Stimulated activated CD4-positive, alpha-beta T cell treated with anti-CD3 and anti-CD28 coated beads, Interleukin-15, amount 100 ng/mL, for 48 hours (primary cell): ENCODE data around the gene CDK14.

Experiments used
- DNase-seq, 2 donors: peaks; one replicate each; pipeline ENCODE4 v3.0.0-alpha.2; 2020; ENCODE audit warnings: low read depth in 2 of 2

Gene CDK14

DNA sequence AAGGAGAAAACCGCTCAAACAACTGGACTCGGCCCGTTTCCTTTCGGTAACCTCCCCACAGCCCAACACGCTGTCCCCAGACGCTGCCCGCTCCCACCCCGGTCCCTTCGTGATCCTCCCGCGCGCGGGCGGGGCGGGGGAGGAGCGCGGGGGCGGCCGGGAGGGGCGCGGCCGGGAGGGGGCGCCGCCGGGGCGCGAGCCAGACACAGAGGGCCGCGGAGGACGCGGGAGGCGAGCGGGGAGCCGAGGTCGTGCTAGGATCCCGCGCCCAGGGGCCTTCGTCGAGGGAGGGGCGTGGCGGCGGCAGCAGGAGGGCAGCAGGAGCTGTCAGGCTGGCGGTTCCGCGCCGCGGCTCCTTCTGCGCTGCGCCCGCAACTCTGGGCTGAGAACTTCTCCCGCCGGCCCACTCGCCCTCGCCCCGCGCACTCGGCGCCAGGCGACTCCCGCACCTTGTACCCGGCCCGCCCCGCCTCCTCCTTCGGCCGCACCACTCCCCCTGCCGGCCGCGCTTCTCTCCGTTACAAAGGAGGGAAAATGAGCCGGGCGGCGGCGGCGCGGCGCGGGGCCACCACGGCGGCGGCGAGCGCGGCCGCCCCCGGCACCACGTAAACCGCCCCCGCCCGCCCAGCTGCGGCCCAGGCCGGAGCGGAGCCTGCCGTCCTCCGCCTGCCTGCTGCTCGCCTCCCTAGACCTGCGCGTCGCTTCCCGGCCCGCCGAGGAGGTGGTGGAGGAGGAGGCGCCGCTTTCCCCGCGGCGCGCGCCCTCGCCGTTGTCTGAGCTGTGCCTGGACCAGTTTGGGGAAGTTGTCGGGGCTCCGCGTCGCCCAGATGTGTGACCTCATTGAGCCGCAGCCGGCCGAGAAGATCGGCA is at the start of gene CDK14:
CDK14 (plus strand) TSS at position 521 of the 870 bp plus-strand sequence; CDS start at position 828, 307 bp downstream.
- DNase-seq: peak in 1 of 2 donors; percentile 44

DNA sequence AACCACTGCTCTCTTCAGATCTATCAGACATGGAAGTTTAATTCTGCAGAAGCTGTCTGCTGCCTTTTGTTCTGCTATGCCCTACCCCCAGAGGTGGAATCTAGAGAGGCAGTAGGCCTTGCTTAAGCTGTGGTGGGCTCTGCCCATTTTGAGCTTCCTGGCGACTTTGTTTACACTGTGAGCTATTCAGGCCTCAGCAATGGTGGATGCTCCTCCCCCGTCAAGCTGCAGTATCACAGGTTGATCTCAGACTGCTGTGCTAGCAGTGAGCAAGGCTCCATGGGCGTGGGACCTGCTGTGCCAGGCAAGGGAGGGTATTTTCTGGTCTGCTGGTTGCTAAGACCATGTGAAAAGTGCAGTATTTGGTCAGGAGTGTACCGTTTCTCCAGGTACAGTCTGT is 45.1 kb upstream of the CDK14 start:
- DNase-seq: no peak

GRCh38 chr7:90552521-90552920 is 43.6 kb upstream of the CDK14 start:
- DNase-seq: no peak

GRCh38 chr7:90560730-90561129 is 35.4 kb upstream of the CDK14 start:
- no peak for DNase-seq

DNA sequence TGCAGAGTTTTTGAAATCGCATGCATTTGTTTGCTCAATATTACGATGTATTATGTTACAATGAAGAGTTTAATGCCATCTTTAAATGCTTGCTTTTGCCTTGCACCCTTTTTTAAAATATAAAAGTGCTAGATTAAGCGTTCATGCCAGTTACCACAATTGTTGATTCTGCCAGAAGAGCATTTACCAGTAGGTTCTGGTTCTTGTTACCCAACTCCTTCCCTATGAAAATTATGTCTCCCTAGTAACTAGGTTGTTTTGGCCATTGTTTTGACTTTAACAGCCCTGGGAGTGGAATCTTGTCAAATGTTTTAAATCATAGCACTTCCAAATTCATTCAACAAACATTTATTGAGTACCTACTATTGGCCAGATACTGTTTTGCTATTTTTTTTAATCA is 32.8 kb upstream of the CDK14 start:
- no peak for DNase-seq

GRCh38 chr7:90564455-90564854 is 31.7 kb upstream of the CDK14 start:
- no peak for DNase-seq

DNA sequence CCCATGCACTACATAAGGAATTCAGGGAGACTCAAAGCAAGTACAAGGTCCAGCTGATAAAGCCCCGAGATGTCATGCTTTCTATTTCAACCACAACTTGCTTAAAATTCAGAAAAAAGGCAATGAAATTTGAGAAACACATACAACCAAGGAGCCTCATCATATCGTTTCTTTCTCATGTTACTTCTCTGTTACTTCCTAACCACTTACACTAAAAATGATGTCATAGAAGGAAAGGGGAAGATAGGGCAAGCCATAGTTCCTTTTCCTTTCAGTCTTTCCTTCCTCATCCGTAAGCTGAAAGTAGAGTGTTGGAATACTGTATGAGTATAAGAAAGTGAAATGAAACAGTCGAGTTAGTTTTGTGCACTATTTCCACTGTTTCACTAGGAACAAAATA is 27.9 kb upstream of the CDK14 start:
- no peak for DNase-seq

GRCh38 chr7:90569368-90569767 is 26.8 kb upstream of the CDK14 start:
- DNase-seq: no peak

DNA sequence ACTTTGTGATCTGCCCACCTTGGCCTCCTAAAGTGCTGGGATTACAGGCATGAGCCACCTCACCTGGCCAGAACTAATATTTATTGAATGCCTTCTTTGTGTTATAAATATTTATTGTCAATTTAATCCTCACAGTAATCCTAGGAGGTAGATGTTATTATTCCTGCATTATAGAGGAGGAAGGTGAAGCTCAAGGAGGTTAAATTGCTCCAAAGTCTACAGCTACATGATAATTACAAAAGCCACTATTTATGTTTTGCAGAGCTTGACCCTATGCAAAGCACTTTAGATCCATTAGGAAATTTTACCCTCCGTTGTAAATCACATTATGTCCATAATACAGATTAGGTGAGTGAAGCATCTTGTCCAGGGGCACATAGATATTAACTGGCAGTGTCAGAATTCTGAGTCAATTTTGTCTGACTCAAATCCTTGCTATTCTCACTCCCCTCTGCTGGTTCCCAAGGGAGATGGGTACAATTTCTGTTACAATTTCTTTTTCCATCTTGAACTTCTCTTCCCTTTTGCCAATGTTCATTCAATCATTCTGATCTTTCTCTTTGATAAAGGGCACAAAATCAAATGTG is 25.7 kb upstream of the CDK14 start:
- DNase-seq: no peak

DNA sequence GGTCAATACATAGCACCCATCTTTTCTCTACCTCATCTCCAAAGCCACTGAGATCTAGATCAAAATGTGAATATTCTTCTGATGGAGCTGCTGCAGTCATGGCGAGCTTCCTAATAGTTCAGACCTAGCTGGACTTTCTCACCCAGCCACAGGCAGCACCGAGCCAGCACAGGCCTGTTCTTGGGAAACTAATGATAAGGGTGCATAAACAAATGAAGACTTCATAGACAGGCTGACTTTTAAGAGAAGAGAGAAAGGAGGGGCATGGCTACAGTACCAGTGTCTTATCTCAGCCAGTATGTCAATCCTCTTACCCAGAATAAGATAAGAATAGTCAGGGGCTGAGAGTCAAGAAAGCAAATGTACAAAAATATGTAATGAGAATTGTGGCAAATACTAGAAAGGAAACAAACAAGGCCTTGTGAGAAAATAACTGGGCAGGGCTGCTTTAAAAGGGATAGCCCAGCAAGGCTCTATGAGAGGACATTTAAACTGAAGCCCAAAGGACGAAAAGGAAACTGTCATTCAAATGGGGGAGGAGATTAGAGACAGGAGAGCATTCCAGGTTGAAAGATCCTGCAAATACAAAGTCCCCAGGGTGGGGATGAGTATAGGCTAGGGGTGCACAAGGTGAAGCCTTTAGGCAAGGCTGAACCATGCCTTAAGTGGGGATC is 21.8 kb upstream of the CDK14 start:
- no peak for DNase-seq

- DNase-seq: no peak
Measured at GRCh38 chr7:90574820-90575187, 21.3 kb upstream of the CDK14 start.

DNA sequence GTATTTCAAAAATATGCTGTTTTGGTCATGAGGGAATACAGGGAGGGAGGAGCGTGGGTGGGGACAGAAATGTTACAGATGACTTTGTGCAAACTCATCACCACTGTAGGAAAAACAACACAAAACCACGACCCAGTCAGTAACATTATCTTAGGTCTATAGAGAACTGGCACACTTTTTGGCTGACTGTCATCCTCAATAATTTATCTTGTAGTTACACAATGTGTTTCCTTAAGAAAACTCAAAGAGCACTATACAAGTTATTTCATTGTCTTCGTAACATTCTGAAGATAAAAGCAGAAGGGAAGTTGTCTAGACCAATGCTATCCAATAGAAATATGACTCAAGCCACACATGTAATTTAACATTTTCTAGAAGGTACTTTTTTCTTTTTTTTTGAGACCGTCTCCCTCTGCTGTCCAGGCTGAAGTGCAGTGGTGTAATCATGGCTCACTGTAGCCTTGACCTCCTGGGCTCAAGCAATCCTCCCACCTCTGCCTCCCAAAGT is 16.9 kb upstream of the CDK14 start:
- DNase-seq: no peak

- DNase-seq: no peak
Measured at GRCh38 chr7:90580051-90580450, 16.1 kb upstream of the CDK14 start.

DNA sequence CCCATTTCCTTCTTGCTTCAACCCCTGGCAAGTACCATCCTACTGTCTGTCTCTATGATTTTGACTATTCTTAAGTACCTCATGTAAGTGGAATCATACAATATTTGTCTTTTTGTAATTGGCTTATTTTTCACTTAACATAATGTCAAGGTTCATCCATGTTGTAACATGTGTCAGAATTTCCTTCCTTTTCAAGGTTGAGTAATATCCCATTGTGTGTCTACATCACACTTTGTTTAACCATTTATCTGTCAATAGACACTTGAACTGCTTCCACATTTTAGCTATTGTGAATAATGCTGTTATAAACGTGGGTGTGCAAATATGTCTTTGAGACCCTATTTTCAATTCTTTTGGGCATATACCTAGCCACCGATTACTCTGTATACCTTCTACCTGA is 14.0 kb upstream of the CDK14 start:
- DNase-seq: no peak

GRCh38 chr7:90584378-90584777 is 11.7 kb upstream of the CDK14 start:
- DNase-seq: no peak

- no peak for DNase-seq
Measured at GRCh38 chr7:90586091-90586490, 10.0 kb upstream of the CDK14 start.

GRCh38 chr7:90587766-90588165 is 8.4 kb upstream of the CDK14 start:
- DNase-seq: no peak

DNA sequence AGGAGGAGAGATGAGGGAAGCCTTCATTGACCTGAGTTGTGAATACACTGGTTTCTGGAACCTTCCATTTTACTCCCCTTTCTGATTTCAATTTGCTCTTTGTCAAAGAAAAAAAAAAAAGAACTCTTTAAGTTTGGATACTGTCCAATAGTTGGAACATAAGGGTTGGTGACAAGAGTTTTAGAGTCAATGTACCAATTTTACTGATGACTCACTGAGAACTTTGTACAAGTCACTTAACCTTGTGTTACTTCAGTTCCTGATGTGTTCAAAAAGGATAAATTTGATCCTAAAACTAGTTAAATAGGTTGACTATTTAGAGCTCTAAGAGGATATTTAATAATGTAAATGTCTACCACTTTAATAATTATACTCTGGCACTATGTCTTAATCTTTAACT is 4.1 kb upstream of the CDK14 start:
- no peak for DNase-seq

DNA sequence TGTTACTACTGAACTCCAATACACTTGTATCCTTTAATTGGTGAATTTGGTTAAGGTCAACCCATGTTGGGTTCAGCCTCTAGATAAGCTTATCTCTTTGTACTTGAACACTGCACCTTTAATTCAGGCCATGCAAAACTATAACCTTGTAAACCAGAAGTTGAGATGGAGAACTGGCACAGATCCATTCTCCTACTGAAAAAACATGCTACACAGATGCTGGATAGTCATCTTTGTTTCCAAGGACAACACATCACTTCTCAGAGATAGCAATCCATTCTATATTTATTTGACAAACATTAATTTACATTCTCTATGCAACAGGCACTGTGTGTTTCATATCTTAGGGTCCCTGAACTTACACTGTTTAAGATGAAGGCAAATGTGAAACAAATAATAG is 2.9 kb upstream of the CDK14 start:
- no peak for DNase-seq

- DNase-seq: no peak
Measured at GRCh38 chr7:90594751-90595317, 1.3 kb upstream of the CDK14 start.

GRCh38 chr7:90595342-90595800 is 750 bp upstream of the CDK14 start:
- DNase-seq: no peak
